Upper lobe of left lung (tissue), 6 donors: Measurements from ENCODE around the gene DQX1. TPM values are rescaled to one million over a fixed set of nuclear protein-coding genes. Genes with fewer than 3 reads are reported as not detected.

Experiments
- ATAC-seq, 2 donors: fragments of 200-7000 bp; cut with Tn5 transposase; one replicate each; pipeline ENCODE4 v1.9.1; 2022; ENCODE audit warnings: mild to moderate bottlenecking in 2 of 2, moderate library complexity in 2 of 2; ENCODE audit not compliant: low FRiP score in 2 of 2
- DNase-seq, 2 donors: peaks; one replicate each; pipeline ENCODE4 v3.0.0-alpha.2; 2019 to 2020
- H3K27ac ChIP-seq, 4 donors: fragments of 200-600 bp; sonication (generic); one replicate each; pipeline ENCODE4 v1.5.1; 2016 to 2019
- H3K27me3 ChIP-seq, 4 donors: fragments of 200-600 bp; sonication (generic); one replicate each; pipeline ENCODE4 v1.5.1; 2017 to 2019
- H3K36me3 ChIP-seq, 4 donors: fragments of 200-600 bp; sonication (generic); one replicate each; pipeline ENCODE4 v1.5.1; 2016 to 2019
- H3K4me1 ChIP-seq, 4 donors: fragments of 200-600 bp; sonication (generic); one replicate each; pipeline ENCODE4 v1.5.1; 2018 to 2019
- H3K4me3 ChIP-seq, 4 donors: fragments of 200-600 bp; sonication (generic); one replicate each; pipeline ENCODE4 v1.5.1; 2017 to 2019; ENCODE audit warnings: mild to moderate bottlenecking in 2 of 4, moderate library complexity in 1 of 4
- H3K9me3 ChIP-seq, 4 donors: fragments of 200-600 bp; sonication (generic); one replicate each; pipeline ENCODE4 v1.5.1; 2018 to 2019
- CTCF ChIP-seq, 6 experiments: fragments of 450-650 bp in 4 of 6; fragments of 200-600 bp in 2 of 6; sonication (generic) in 2 of 6; IDR thresholded peaks; one replicate each; pipeline ENCODE4 v1.5.1; 2016 to 2019; ENCODE audit warnings: antibody characterized with exemption in 6 of 6
- EP300 ChIP-seq, 4 donors: sonication (generic); formaldehyde crosslinking; IDR thresholded peaks; one replicate each; pipeline ENCODE4 v1.5.1; 2017; ENCODE audit warnings: antibody characterized with exemption in 4 of 4, control low read depth in 2 of 4
- POLR2A ChIP-seq, 4 donors: fragments of 450-650 bp; IDR thresholded peaks; one replicate each; pipeline ENCODE4 v1.5.1; 2016 to 2017; ENCODE audit warnings: antibody characterized with exemption in 4 of 4, mild to moderate bottlenecking in 2 of 4
- POLR2AphosphoS5 ChIP-seq, 2 donors: sonication (generic); formaldehyde crosslinking; IDR thresholded peaks; one replicate each; pipeline ENCODE4 v1.5.1; 2017; ENCODE audit warnings: antibody characterized with exemption in 2 of 2
- WGBS, 2 donors: methylation state at CpG; one replicate each; pipeline ENCODE4 v1.1.5; 2017 to 2018; 5-methylcytosine and 5-hydroxymethylcytosine counted together
- total RNA-seq, 6 donors: library from RNA; depleted of rRNA in 4 of 6; stranded (reverse); fragments of >200 nt in 4 of 6; gene quantifications; one replicate each; pipeline versions ENCODE4 v1.1.0 to v1.2.1, GENCODE V29; 2016 to 2021
- donor health status: DM: no; HTN: no; CAD: no; lungs with moderate emphysema.
- donor health status: DM: no; HTN: yes; CAD: no; lungs with severe emphysema.

DQX1 gene
- total RNA-seq, 6 donors from 2014 or later, result 0.26 to 0.37 (median 0.33) TPM; not detected in 3

DNA sequence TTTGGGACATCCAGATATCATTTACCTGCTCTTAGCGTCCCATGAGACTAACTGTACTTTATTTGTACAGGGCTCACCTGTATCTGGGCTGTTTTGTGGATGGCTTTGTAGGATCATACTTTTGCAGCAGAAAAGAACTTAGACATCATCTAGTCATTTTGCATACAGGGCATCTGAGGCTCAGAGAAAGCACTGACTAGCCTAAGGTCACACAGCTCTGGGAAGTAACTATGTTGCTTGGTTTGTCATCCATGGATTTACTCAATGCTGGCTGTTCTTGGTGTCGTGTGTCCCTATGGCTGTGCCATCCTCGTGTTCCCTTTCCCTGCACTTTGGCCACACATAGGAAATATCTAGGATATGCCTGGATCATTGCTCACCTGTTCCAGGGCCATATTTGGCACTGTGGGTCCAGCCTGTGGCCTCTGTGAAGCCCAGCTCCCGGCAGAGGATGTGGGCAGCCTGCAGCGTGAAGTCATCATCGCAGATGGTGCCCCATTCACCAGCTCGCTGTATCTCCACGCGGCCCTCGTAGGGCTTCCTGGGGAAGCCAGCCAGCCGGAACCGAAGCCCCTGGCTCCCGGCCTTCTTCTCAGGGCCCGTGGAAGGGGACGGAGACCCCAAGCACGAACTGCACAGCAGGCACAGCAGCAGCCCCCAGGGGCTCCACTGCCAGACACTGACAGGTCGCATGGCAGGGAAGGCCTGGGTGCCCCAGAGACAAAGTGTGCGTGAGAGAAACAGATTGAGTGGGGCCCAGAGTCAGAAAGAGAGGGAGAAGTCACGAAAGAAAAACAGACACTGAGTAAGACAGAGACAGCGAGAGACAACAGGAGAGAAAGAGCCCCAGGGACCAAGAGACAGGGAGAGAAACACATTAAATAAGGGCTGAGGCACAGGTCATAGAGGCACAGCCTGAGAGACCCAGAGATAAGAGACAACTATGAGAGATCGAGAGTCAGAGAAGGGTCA is 26.2 kb upstream of the DQX1 start:
- no peaks in the 10 kb centered on the region for H3K27me3 ChIP-seq
- no peak overlapping the region for H3K27ac ChIP-seq
- WGBS, 2 donors, result 77 to 82% methylated on average over 12 to 16 of the region's 21 CpGs
- TF ChIP-seq CTCF (IDR thresholded peaks at IDR 0.05) (no peak), POLR2AphosphoS5 (IDR thresholded peaks at IDR 0.05) (no peak), EP300 (IDR thresholded peaks at IDR 0.05) (no peak), POLR2A (IDR thresholded peaks at IDR 0.05) (no peak)
- no peaks in the 10 kb centered on the region for H3K9me3 ChIP-seq
- H3K36me3 ChIP-seq, result peaks cover 0 to 9% (median 7%) of the 10 kb centered on the region in 4 donors
- H3K4me1 ChIP-seq, result peaks cover 21 to 47% (median 24%) of the 10 kb centered on the region in 4 donors
- ATAC-seq, result no peak
- DNase-seq, result peak in 1 of 2 donors; percentile 42
- no peak overlapping the region for H3K4me3 ChIP-seq

DNA sequence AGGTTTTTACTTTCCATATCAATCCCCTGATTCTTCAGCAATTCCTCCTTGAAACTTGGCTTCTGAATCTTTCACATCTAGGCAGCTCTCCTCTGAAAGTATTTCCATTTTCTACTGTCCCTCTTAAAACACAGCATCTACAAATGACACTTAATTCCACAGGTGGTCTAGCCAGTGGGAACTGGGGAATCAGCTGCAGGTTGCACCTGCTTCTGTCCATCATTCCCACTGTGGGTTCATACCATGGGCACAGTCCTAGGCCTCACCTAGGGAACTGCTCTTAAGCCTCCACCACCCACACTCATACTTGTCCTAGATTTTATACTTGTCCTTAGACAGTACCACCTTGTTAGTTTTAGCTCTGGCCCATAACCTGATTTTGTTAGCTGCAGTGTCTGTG is 25.5 kb upstream of the DQX1 start:
- DNase-seq, result no peak
- Histone ChIP-seq H3K27ac (no peak overlapping the region), H3K4me1 (peaks cover 21 to 45% (median 24%) of the 10 kb centered on the region in 4 donors), H3K36me3 (peaks cover 0 to 3% (median 1%) of the 10 kb centered on the region in 4 donors), H3K27me3 (no peaks in the 10 kb centered on the region), H3K4me3 (no peak overlapping the region), H3K9me3 (no peaks in the 10 kb centered on the region)
- no peak for ATAC-seq
- TF ChIP-seq POLR2A (IDR thresholded peaks at IDR 0.05), result no peak
- no peak for TF ChIP-seq EP300 (IDR thresholded peaks at IDR 0.05)
- TF ChIP-seq CTCF (IDR thresholded peaks at IDR 0.05), result no peak
- TF ChIP-seq POLR2AphosphoS5 (IDR thresholded peaks at IDR 0.05), result no peak

GRCh38 chr2:74550231-74550630 is 24.2 kb upstream of the DQX1 start:
- 89 to 94% methylated on average over 7 of the region's 7 CpGs for WGBS, 2 donors
- ATAC-seq (no peak), DNase-seq (no peak)
- H3K9me3 ChIP-seq, result no peaks in the 10 kb centered on the region
- H3K4me3 ChIP-seq, result no peak overlapping the region
- TF ChIP-seq EP300 (IDR thresholded peaks at IDR 0.05) (no peak), CTCF (IDR thresholded peaks at IDR 0.05) (no peak), POLR2AphosphoS5 (IDR thresholded peaks at IDR 0.05) (no peak), POLR2A (IDR thresholded peaks at IDR 0.05) (no peak)
- H3K36me3 ChIP-seq, result no peaks in the 10 kb centered on the region
- no peak overlapping the region for H3K27ac ChIP-seq
- H3K27me3 ChIP-seq, result no peaks in the 10 kb centered on the region
- peaks cover 16 to 32% (median 17%) of the 10 kb centered on the region in 4 donors for H3K4me1 ChIP-seq

DNA sequence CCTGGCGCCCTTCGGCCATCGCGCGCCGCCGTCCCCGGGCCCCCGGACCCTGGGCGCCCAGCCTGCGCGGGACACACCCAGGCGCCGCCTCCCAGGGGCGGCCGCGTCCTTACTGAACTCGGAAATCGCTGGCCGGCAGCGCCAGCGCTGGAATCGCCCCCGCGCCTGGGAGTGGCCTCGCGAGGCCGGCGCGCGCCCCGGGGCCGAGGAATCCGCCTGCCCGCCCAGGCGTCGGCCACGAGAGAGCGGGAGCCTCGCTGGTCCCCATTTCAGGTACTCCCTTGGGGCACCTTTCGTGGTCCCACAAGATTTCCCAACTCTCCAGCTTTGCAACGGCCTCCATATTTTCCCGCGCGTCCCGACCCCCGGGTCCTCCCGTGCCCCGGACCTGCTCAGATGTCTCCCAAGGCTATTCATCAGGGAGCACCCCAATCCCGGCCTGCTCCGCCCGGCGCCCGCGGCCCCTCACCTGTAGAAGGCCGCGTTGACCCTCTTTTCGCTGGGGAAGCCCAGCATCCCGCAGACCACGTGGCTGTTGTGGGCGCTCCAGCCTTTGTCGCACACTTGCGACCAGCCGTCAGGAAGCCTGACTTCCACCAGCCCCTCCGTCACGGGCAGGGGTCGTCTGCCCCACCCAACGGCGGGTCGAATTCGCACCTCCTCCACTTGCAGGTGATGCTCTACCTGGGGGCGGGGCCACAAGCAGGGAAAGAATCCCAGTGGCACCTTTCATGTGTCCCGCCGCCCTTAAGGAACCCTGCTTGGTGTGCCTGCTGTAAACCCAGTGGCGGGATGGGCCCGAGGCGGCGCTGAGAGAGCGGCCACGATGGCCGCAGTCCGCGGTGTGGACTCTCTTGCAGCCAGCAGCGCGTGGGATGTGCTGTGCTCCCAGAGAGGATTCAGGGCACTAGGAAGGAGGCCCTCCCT is 23.1 kb upstream of the DQX1 start:
- H3K4me1 ChIP-seq, result peaks cover 14 to 30% (median 17%) of the 10 kb centered on the region in 4 donors
- ATAC-seq (peak; percentile 66 to 93), DNase-seq (peak; percentile 76 to 94)
- no peaks in the 10 kb centered on the region for H3K9me3 ChIP-seq
- no peak for TF ChIP-seq CTCF (IDR thresholded peaks at IDR 0.05)
- TF ChIP-seq POLR2AphosphoS5 (IDR thresholded peaks at IDR 0.05), result peak; percentile 27 to 58
- TF ChIP-seq EP300 (IDR thresholded peaks at IDR 0.05), result no peak
- peak in 3 of 4 donors; percentile 19 to 59 (median 24) for TF ChIP-seq POLR2A (IDR thresholded peaks at IDR 0.05)
- 10 to 11% methylated on average over 28 to 31 of the region's 85 CpGs for WGBS, 2 donors
- no peaks in the 10 kb centered on the region for H3K36me3 ChIP-seq
- H3K27ac ChIP-seq, result peak overlapping the region; percentile 48 to 83 (median 69)
- no peaks in the 10 kb centered on the region for H3K27me3 ChIP-seq
- peak overlapping the region; percentile 56 to 72 (median 68) for H3K4me3 ChIP-seq
